Measurements from ENCODE around the gene GALNT2. TPM values are rescaled to one million over a fixed set of nuclear protein-coding genes. Genes with fewer than 3 reads are reported as not detected.

Gene GALNT2
- total and polyA plus RNA-seq, 2 donors: 28.7 to 55.0 TPM

DNA sequence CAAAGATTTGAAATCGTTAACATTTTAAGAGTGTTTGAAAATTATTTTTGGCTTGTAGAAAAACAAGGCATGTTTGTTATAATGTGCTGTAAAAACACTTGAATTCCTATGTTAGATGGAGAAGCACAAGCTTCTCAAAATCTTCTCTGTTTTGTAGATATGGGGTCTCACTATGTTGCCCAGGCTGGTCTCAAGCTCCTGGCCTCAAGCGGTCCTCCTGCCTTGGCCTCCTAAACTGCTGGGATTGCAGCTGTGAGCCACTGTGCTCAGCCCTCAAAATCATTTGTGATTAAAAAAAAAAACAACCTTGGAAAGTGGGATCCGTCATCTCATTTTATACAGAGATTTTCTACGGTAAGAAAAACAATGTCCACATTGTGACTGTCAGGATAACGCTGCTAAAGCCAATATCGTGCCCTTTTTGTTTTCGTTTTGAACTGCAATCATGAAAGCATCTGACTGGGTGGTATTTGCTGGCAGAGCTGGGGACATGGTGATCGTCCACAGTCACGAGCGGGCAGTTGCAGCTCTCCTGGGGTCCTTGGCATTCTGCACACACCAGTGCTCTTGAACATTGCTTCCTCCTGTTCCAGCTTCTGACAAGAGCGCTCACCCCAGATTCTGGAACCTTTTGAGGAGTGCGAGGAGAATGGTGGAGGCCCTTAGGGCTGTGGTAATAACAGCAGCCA, 246.6 kb downstream of the GALNT2 start:
- DNase-seq (ENCODE audit: extremely low spot score): no peak
- no peaks in the 10 kb centered on the region for H3K4me1 ChIP-seq (ENCODE audit: insufficient read depth)
- H3K36me3 ChIP-seq (ENCODE audit: insufficient read depth): no peaks in the 10 kb centered on the region
- WGBS: 72% methylated on average over 12 of the region's 12 CpGs
- H3K4me3 ChIP-seq (ENCODE audit: low read depth, low read length): no peak overlapping the region
- H3K27ac ChIP-seq (ENCODE audit: low read depth): no peak overlapping the region

GRCh38 chr1:230314142-230314470, 247.1 kb downstream of the GALNT2 start:
- no peak overlapping the region for H3K27ac ChIP-seq (ENCODE audit: low read depth)
- DNase-seq (ENCODE audit: extremely low spot score): no peak

GRCh38 chr1:230315099-230315498, 248.1 kb downstream of the GALNT2 start:
- Histone ChIP-seq H3K36me3 (ENCODE audit: insufficient read depth) (no peaks in the 10 kb centered on the region), H3K4me3 (ENCODE audit: low read depth, low read length) (no peak overlapping the region), H3K4me1 (ENCODE audit: insufficient read depth) (no peaks in the 10 kb centered on the region), H3K27ac (ENCODE audit: low read depth) (no peak overlapping the region)
- DNase-seq (ENCODE audit: extremely low spot score): no peak
- WGBS: 82% methylated on average over 6 of the region's 6 CpGs

More at GRCh38 chr1:230314142-230314470, 247.1 kb downstream of the GALNT2 start:
- no peak overlapping the region for H3K4me3 ChIP-seq (ENCODE audit: low read depth, low read length)
- H3K4me1 ChIP-seq (ENCODE audit: insufficient read depth): no peaks in the 10 kb centered on the region
- 75% methylated on average over 8 of the region's 8 CpGs for WGBS
- H3K36me3 ChIP-seq (ENCODE audit: insufficient read depth): no peaks in the 10 kb centered on the region

- WGBS: 84% methylated on average over 23 of the region's 23 CpGs
- H3K36me3 ChIP-seq (ENCODE audit: insufficient read depth): no peaks in the 10 kb centered on the region
- DNase-seq (ENCODE audit: extremely low spot score): no peak
Measured at GRCh38 chr1:230316864-230317745, 250.1 kb downstream of the GALNT2 start.

GRCh38 chr1:230317823-230318819, 251.1 kb downstream of the GALNT2 start:
- Histone ChIP-seq H3K4me3 (ENCODE audit: low read depth, low read length) (no peak overlapping the region), H3K4me1 (ENCODE audit: insufficient read depth) (no peaks in the 10 kb centered on the region), H3K27ac (ENCODE audit: low read depth) (no peak overlapping the region), H3K36me3 (ENCODE audit: insufficient read depth) (no peaks in the 10 kb centered on the region)
- 64% methylated on average over 23 of the region's 23 CpGs for WGBS
- no peak for DNase-seq (ENCODE audit: extremely low spot score)

More at GRCh38 chr1:230316864-230317745, 250.1 kb downstream of the GALNT2 start:
- Histone ChIP-seq H3K4me1 (ENCODE audit: insufficient read depth) (no peaks in the 10 kb centered on the region), H3K27ac (ENCODE audit: low read depth) (no peak overlapping the region), H3K4me3 (ENCODE audit: low read depth, low read length) (no peak overlapping the region)

DNA sequence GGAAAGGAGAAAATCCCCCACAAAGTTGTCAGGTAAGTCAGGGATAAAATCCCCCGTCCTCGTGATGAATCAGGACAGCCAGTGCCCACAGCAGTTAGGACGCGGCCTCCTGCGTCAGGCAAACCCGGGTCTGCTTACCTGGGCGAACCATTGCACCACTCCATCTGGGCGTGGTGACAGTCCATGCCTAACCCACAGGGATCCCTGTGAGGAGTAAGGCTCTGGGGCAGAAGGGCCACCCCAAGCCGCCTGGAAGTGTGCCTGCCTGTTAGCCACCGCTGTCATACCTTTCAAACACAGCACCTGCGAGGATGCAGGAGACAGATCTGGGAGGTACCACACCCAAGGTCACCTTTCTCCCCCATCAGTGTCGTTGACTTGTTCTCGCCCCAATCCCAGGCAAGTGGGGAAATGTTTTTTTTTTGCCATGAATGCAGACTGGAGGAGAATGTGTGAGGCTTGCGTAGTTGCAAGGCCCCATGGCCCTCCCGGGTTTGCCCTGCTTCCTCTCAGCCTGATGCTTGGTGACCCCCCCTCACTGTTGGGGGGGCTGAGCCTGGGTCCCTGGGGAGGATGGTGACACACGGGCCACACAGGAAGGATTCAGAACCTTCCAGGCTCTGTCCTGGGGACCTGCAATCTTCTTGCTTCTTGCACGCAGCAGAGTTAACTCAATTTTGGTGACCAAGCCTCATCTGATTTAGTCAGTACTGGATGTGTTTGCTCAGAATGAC, 252.1 kb downstream of the GALNT2 start:
- Histone ChIP-seq H3K4me1 (ENCODE audit: insufficient read depth) (no peaks in the 10 kb centered on the region), H3K36me3 (ENCODE audit: insufficient read depth) (no peaks in the 10 kb centered on the region), H3K27ac (ENCODE audit: low read depth) (no peak overlapping the region), H3K4me3 (ENCODE audit: low read depth, low read length) (no peak overlapping the region)
- 93% methylated on average over 17 of the region's 17 CpGs for WGBS
- no peak for DNase-seq (ENCODE audit: extremely low spot score)

DNA sequence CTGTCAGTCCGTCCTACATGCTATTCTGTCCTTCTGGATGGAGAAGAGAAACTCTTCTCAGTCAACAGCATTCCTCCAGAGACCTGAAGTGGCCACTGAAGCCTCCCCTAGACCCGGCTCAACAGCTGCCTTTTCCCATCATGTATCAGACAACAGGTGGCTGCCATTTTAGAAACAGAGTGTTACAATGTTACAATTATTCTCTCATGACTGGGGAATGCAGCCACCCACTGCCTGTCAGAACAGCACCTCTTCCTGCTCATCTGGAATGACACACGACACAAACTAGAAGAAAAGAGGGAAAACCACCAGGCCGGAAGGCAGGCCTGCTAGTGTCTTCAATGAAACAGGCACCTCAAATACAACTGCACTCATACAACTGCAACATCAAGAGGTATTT, 253.8 kb downstream of the GALNT2 start:
- no peak for DNase-seq (ENCODE audit: extremely low spot score)

GRCh38 chr1:230321341-230321740, 254.3 kb downstream of the GALNT2 start:
- no peak for DNase-seq (ENCODE audit: extremely low spot score)
- 97% methylated on average over 9 of the region's 9 CpGs for WGBS

More for the DNA sequence above, 253.8 kb downstream of the GALNT2 start:
- H3K4me3 ChIP-seq (ENCODE audit: low read depth, low read length): no peak overlapping the region
- H3K4me1 ChIP-seq (ENCODE audit: insufficient read depth): no peaks in the 10 kb centered on the region
- H3K36me3 ChIP-seq (ENCODE audit: insufficient read depth): no peaks in the 10 kb centered on the region
- WGBS: 92% methylated on average over 4 of the region's 4 CpGs
- H3K27ac ChIP-seq (ENCODE audit: low read depth): no peak overlapping the region

DNA sequence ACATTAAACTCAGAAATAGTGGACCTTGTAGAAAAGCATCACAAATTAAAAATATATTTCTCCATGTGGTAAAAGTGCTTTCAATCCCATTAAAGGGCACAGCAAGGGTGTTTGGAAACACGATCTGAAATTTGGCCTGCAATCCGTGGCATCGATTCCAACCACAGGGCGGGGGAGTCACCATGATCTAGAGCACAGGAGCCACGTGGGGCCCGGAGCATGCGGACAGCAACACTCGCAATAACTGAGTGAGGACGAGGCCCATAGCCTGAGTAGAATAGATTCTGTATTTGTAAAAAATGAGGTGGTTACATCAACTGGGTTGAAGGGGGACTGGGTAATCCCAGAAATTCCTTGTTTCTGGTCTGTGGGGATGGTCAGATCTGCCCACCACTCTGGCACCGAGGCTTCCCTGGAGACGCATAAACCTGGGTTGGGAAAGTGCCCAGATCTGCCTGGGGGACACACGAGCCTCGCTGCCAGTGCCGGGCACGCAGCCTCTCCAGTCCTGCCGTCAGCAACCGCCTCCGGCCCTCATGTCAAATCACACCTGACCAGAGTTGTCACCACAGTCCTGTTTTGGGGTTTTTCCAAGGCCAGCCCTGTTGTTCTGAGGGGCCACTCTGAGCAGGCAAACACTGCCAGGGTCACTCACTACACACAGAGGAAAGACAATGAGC, 254.8 kb downstream of the GALNT2 start:
- no peaks in the 10 kb centered on the region for H3K4me1 ChIP-seq (ENCODE audit: insufficient read depth)
- H3K4me3 ChIP-seq (ENCODE audit: low read depth, low read length): no peak overlapping the region
- no peaks in the 10 kb centered on the region for H3K36me3 ChIP-seq (ENCODE audit: insufficient read depth)
- no peak overlapping the region for H3K27ac ChIP-seq (ENCODE audit: low read depth)
- no peak for DNase-seq (ENCODE audit: extremely low spot score)
- 80% methylated on average over 18 of the region's 18 CpGs for WGBS

More at GRCh38 chr1:230321341-230321740, 254.3 kb downstream of the GALNT2 start:
- no peak overlapping the region for H3K4me3 ChIP-seq (ENCODE audit: low read depth, low read length)
- no peak overlapping the region for H3K27ac ChIP-seq (ENCODE audit: low read depth)
- H3K36me3 ChIP-seq (ENCODE audit: insufficient read depth): no peaks in the 10 kb centered on the region
- no peaks in the 10 kb centered on the region for H3K4me1 ChIP-seq (ENCODE audit: insufficient read depth)

DNA sequence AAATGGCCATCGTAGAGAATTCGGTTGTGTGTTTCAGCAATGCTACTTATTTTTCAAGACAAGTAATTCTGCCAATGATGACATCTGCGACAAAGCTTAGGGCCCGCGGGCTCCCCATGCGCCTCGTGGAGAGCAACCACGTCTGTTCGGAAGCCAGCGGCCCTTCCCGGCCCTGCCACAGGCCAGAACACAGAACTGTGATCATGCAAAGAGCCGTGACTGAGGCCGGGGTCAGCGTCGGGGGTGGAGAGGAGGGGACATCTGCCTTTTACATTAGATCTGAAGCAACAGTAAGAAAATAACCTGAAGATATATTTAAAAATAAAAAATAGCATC, 255.4 kb downstream of the GALNT2 start:
- no peak overlapping the region for H3K4me3 ChIP-seq (ENCODE audit: low read depth, low read length)
- DNase-seq (ENCODE audit: extremely low spot score): no peak
- H3K4me1 ChIP-seq (ENCODE audit: insufficient read depth): no peaks in the 10 kb centered on the region
- no peak overlapping the region for H3K27ac ChIP-seq (ENCODE audit: low read depth)
- H3K36me3 ChIP-seq (ENCODE audit: insufficient read depth): no peaks in the 10 kb centered on the region
- 88% methylated on average over 15 of the region's 15 CpGs for WGBS

- no peak for DNase-seq (ENCODE audit: extremely low spot score)
- H3K36me3 ChIP-seq (ENCODE audit: insufficient read depth): no peaks in the 10 kb centered on the region
- no peak overlapping the region for H3K4me3 ChIP-seq (ENCODE audit: low read depth, low read length)
- H3K4me1 ChIP-seq (ENCODE audit: insufficient read depth): no peaks in the 10 kb centered on the region
- no peak overlapping the region for H3K27ac ChIP-seq (ENCODE audit: low read depth)
- 91% methylated on average over 23 of the region's 23 CpGs for WGBS
Measured at GRCh38 chr1:230322967-230323547, 256.0 kb downstream of the GALNT2 start.

- DNase-seq (ENCODE audit: extremely low spot score): no peak
- 88% methylated on average over 9 of the region's 9 CpGs for WGBS
Measured at GRCh38 chr1:230323686-230324085, 256.6 kb downstream of the GALNT2 start.

More at GRCh38 chr1:230323686-230324085, 256.6 kb downstream of the GALNT2 start:
- H3K27ac ChIP-seq (ENCODE audit: low read depth): no peak overlapping the region
- H3K36me3 ChIP-seq (ENCODE audit: insufficient read depth): no peaks in the 10 kb centered on the region
- H3K4me1 ChIP-seq (ENCODE audit: insufficient read depth): no peaks in the 10 kb centered on the region
- H3K4me3 ChIP-seq (ENCODE audit: low read depth, low read length): no peak overlapping the region
